Heart left ventricle (tissue), 16 donors: Measurements from ENCODE around the gene TVP23A. TPM values are rescaled to one million over a fixed set of nuclear protein-coding genes. Genes with fewer than 3 reads are reported as not detected.
A peak's percentile ranks its signal among the peaks of the same experiment; 100 is the strongest.

Experiments
- ATAC-seq, 4 donors: fragments of 200-7000 bp; cut with Tn5 transposase; one replicate each; pipeline ENCODE4 v1.9.1; 2020 to 2022; ENCODE audit warnings: moderate library complexity in 4 of 4, mild to moderate bottlenecking in 3 of 4, moderate number of reproducible peaks in 1 of 4
- DNase-seq, 5 donors: peaks; one replicate each; pipeline ENCODE4 v3.0.0-alpha.2; 2020
- H3K27ac ChIP-seq, 12 donors: fragments of 200-600 bp; sonication (generic) in 4 of 12; one replicate each; pipeline versions ENCODE4 v1.5.0 to v1.8.0; 2016 to 2022; ENCODE audit warnings: mild to moderate bottlenecking in 2 of 12
- H3K27me3 ChIP-seq, 9 donors: fragments of 200-600 bp; sonication (generic) in 2 of 9; one replicate each; pipeline versions ENCODE4 v1.5.1 to v1.8.0; 2016 to 2022; ENCODE audit warnings: mild to moderate bottlenecking in 3 of 9
- H3K36me3 ChIP-seq, 9 donors: fragments of 200-600 bp; sonication (generic) in 2 of 9; one replicate each; pipeline versions ENCODE4 v1.5.0 to v1.8.0; 2018 to 2022; ENCODE audit warnings: mild to moderate bottlenecking in 2 of 9
- H3K4me1 ChIP-seq, 12 donors: fragments of 200-600 bp; sonication (generic) in 4 of 12; one replicate each; pipeline versions ENCODE4 v1.5.0 to v1.8.0; 2016 to 2022; ENCODE audit warnings: mild to moderate bottlenecking in 3 of 12
- H3K4me3 ChIP-seq, 12 donors: fragments of 200-600 bp; sonication (generic) in 4 of 12; one replicate each; pipeline versions ENCODE4 v1.5.0 to v1.8.0; 2017 to 2022; ENCODE audit warnings: mild to moderate bottlenecking in 9 of 12, moderate library complexity in 4 of 12
- H3K9me3 ChIP-seq, 12 donors: fragments of 200-600 bp; sonication (generic) in 4 of 12; one replicate each; pipeline versions ENCODE4 v1.5.0 to v1.8.0; 2016 to 2022; ENCODE audit warnings: mild to moderate bottlenecking in 1 of 12
- POLR2A ChIP-seq, 2 donors: fragments of 450-650 bp; IDR thresholded peaks; one replicate each; pipeline ENCODE4 v1.6.1; 2017; ENCODE audit warnings: antibody characterized with exemption in 2 of 2, mild to moderate bottlenecking in 2 of 2, moderate library complexity in 2 of 2
- WGBS, 4 donors: extraction: QIAGEN DNeasy Blood & Tissue Kit in 2 of 4; methylation state at CpG; one replicate each; pipeline versions ENCODE4 v1.1.5 to v1.1.7; 2013 to 2018; 5-methylcytosine and 5-hydroxymethylcytosine counted together
- intact Hi-C, 10 donors: fragments of 100-400 bp; cut with DNase I; formaldehyde crosslinking; loops; one replicate each; pipeline versions ENCODE4 v1.11.1 to v1.14.2; 2022
- polyA plus RNA-seq, 2 donors: library from polyadenylated mRNA; stranded (reverse); fragments of 200-250 nt; gene quantifications; one replicate each; pipeline ENCODE4 v1.2.3, GENCODE V29; 2013
- total RNA-seq, 9 donors: library from RNA; depleted of rRNA in 2 of 9; stranded (reverse); fragments of >200 nt in 2 of 9; fragmentation: NEBNext Ultra II Directional in 3 of 9; extraction: Animal tissue kit (Norgen Biotek cat#: 25700) in 3 of 9; gene quantifications; one replicate each; pipeline versions ENCODE4 v1.1.0 to v1.2.4, GENCODE V29; 2016 to 2023
- TF ChIP-seq, protein P1 (sequence below), 12 donors: fragments of 200-600 bp; sonication (generic) in 4 of 12; IDR thresholded peaks; one replicate each; pipeline versions ENCODE4 v1.5.0 to v1.8.0; 2018 to 2022; ENCODE audit warnings: antibody characterized with exemption in 12 of 12, mild to moderate bottlenecking in 5 of 12
- donor health status: ischemic (EF 13 %, LVEDD 7.1; RV severe dilation, severe dysfunction).
- donor health status: healthy with polysubstance abuse.
- donor health status: DM: no; HTN: yes; CAD: no.
- donor health status: DM: no; HTN: no; CAD: no.
- donor health status: ischemic (EF 25% LVEDD 6.9; RV normal size, moderate dysfunction).
- donor health status: ischemic (EF 25% LVEDD 5.7; RV mildly dilated, moderate dysfunction).
- donor health status: healthy.
- donor health status: DM: yes; HTN: yes; CAD: no.
- donor health status: ischemic (EF 35%, LVEDD 5.7; RV mildly dilated, moderate dysfunction).
- donor health status: nonischemic (EF 11% LVEDD 7.7; RV severe dilation, severe dysfunction).
- donor health status: DM: yes; HTN: yes; CAD: no.
- donor health status: PGD.
- donor health status: ischemic (EF 29% LVEDD 5.4; RV normal size, mild dysfunction).
- donor health status: nonischemic (EF 23%, LVEDD 6.1; RV moderate dilation, normal function).

TVP23A gene
- total and polyA plus RNA-seq, 11 donors = 0.08 to 0.95 (median 0.30) TPM; not detected in 4

DNA sequence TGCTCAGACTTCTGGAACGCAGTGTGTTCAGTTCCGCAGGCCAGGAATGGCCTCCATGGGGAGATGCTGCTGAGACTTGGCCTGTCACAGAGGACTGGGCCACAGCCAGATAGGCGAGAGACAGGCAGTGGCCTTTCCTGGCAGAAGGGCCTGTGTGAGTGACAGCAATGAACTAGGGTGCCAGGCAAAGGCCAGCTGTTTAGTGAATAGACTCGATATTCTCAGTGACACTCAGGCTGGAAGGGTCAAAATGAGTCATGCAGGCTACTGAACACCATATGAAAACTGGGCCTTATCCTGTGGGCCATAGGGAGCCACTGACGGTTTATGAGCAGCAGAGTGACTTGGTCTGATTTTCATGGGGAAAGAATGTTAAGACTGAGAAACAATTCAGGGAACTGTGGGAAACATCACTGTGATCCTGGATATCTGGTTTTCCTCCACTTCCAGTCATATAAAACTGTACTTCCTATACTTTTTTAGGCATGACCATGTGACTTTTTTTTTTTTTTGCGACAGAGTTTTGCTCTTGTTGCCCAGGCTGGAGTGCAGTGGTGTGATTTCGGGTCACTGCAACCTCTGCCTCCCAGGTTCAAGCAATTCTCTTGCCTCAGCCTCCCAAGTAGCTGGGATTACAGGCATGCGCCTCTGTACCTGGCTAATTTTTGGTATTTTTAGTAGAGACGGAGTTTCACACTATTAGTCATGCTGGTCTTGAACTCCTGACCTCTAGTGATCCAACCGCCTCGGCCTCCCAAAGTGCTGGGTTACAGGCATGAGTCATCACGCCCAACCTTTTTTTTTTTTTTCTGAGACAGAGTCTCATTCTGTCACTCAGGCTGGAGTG is 80.1 kb downstream of the TVP23A start:
- DNase-seq (peak; percentile 83 to 95 (median 88)), ATAC-seq (peak; percentile 87 to 91 (median 89))
- Histone ChIP-seq H3K9me3 (peaks cover 0 to 5% (median 0%) of the 10 kb centered on the region in 12 donors), H3K4me1 (peaks cover 7 to 36% (median 24%) of the 10 kb centered on the region in 12 donors), H3K4me3 (no peak overlapping the region), H3K27ac (peak overlapping the region in 11 of 12 donors; percentile 68 to 94 (median 85)), H3K27me3 (no peaks in the 10 kb centered on the region), H3K36me3 (no peaks in the 10 kb centered on the region)
- WGBS, 4 donors = 40 to 63% (median 48%) methylated on average over 11 to 12 of the region's 12 CpGs
- intact Hi-C loops = loop anchor here (1.0 to 10.0 kb wide), 10 partner anchors 156 to 484 kb away; partner anchors contain the start of genes EMP2 (in 3 of the 10) and ATF7IP2 (in 1 of the 10)
- TF ChIP-seq, protein P1, sequence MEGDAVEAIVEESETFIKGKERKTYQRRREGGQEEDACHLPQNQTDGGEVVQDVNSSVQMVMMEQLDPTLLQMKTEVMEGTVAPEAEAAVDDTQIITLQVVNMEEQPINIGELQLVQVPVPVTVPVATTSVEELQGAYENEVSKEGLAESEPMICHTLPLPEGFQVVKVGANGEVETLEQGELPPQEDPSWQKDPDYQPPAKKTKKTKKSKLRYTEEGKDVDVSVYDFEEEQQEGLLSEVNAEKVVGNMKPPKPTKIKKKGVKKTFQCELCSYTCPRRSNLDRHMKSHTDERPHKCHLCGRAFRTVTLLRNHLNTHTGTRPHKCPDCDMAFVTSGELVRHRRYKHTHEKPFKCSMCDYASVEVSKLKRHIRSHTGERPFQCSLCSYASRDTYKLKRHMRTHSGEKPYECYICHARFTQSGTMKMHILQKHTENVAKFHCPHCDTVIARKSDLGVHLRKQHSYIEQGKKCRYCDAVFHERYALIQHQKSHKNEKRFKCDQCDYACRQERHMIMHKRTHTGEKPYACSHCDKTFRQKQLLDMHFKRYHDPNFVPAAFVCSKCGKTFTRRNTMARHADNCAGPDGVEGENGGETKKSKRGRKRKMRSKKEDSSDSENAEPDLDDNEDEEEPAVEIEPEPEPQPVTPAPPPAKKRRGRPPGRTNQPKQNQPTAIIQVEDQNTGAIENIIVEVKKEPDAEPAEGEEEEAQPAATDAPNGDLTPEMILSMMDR (IDR thresholded peaks at IDR 0.05) = no peak
- no peak for TF ChIP-seq POLR2A (IDR thresholded peaks at IDR 0.05)

DNA sequence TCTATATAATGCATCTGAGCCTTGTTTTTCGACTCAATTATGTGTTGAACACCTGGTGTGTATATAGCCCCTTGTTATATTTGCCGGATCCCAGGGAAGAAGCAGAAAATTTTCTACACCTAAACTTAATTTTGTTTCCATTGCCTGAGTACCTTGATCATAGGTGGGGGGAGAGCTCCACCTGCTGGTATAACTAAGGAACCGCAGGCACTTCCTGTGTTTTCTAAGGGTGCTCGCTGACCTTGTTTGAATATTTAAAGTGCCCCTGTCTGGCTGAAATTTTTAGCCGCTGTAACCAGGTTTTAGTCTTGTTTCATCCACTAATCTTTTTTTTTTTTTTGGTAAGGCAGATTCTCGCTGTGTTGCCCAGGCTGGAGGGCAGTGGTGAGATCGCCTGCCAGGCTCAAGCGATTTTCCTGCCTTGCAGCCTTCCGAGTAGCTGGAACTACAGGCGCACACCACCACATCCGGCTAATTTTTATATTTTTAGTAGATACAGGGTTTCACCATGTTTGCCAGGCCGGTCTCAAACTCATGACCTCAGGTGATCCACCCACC is 81.4 kb downstream of the TVP23A start:
- WGBS, 4 donors = 22 to 31% (median 28%) methylated on average over 12 of the region's 12 CpGs
- intact Hi-C loops = loop anchor here (1.0 to 10.0 kb wide), 16 partner anchors 155 to 482 kb away; partner anchors contain the start of genes EMP2 (in 2 of the 10) and ATF7IP2 (in 1 of the 10)
- Histone ChIP-seq H3K4me1 (peaks cover 5 to 24% (median 18%) of the 10 kb centered on the region in 12 donors), H3K4me3 (peak overlapping the region in 6 of 12 donors; percentile 2 to 22 (median 10)), H3K36me3 (no peaks in the 10 kb centered on the region), H3K9me3 (peaks cover 0 to 10% (median 0%) of the 10 kb centered on the region in 12 donors), H3K27ac (peak overlapping the region in 11 of 12 donors; percentile 68 to 94 (median 85)), H3K27me3 (no peaks in the 10 kb centered on the region)
- TF ChIP-seq, protein P1 (IDR thresholded peaks at IDR 0.05) = peak; percentile 88 to 96 (median 94)
- no peak for TF ChIP-seq POLR2A (IDR thresholded peaks at IDR 0.05)
- ATAC-seq (peak; percentile 19 to 63 (median 55)), DNase-seq (peak in 4 of 5 donors; percentile 44 to 68 (median 63))

DNA sequence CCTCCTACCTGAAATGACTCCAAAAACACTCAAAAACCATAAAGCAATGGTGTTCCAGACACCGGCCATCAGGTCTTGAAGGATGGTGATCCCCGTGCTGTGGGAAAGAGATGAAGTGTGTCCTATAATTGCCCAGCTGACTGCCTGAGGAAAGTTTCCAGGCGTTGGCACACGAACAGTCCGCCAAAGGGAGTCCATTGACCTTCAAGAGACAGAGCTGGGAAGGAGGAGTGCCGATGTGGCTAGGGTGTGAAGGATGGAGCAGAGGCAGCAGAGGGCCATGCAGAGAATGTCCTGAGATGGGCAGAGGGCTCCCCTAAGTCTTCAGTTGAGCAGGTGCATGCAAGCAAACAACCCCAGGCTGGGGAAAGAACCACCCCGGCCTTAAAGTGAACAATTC is 86.8 kb downstream of the TVP23A start:
- no peaks in the 10 kb centered on the region for H3K36me3 ChIP-seq
- peaks cover 0 to 10% (median 0%) of the 10 kb centered on the region in 12 donors for H3K9me3 ChIP-seq
- DNase-seq = peak in 1 of 5 donors; percentile 40
- WGBS, 4 donors = 63 to 71% (median 66%) methylated on average over 7 of the region's 7 CpGs
- TF ChIP-seq, protein P1 (IDR thresholded peaks at IDR 0.05) = no peak
- no peak for TF ChIP-seq POLR2A (IDR thresholded peaks at IDR 0.05)
- no peaks in the 10 kb centered on the region for H3K27me3 ChIP-seq
- intact Hi-C loops = loop anchor here in 7 of 10 donors (5.0 to 10.0 kb wide), 4 partner anchors 347 to 477 kb away; partner anchors contain the start of gene ATF7IP2 (in 1 of the 7)
- H3K27ac ChIP-seq = no peak overlapping the region
- H3K4me3 ChIP-seq = no peak overlapping the region
- peaks cover 0 to 1% (median 0%) of the 10 kb centered on the region in 12 donors for H3K4me1 ChIP-seq
- peak in 3 of 4 donors; percentile 28 to 74 (median 73) for ATAC-seq
